Motor neuron (in vitro differentiated cells): ENCODE results near the gene ZNF511. TPM values are rescaled to one million over a fixed set of nuclear protein-coding genes. Genes with fewer than 3 reads are reported as not detected.

Experiments
- ATAC-seq, 8 experiments: fragments of 200-7000 bp; cut with Tn5 transposase; replicated peaks in 6 of 8; 2 replicates each; pipeline ENCODE4 v1.8.0; 2021; ENCODE audit warnings: mild to moderate bottlenecking in 8 of 8, moderate library complexity in 8 of 8
- H3K27ac ChIP-seq, 2 donors: fragments of 250-450 bp; sonication (Bioruptor Pico); 2 replicates each; pipeline ENCODE4 v1.9.0; 2021; ENCODE audit warnings: antibody characterized with exemption in 2 of 2, mild to moderate bottlenecking in 2 of 2, moderate library complexity in 1 of 2
- H3K4me1 ChIP-seq, 2 donors: fragments of 250-450 bp; sonication (Bioruptor Pico); replicated peaks in 1 of 2; 2 replicates each; pipeline ENCODE4 v1.6.1; 2021; ENCODE audit warnings: antibody characterized with exemption in 2 of 2, mild to moderate bottlenecking in 2 of 2, moderate library complexity in 1 of 2
- H3K4me3 ChIP-seq, 5 donors: fragments of 250-450 bp; sonication (Bioruptor Pico); 2 replicates each; pipeline ENCODE4 v1.9.0; 2021; ENCODE audit warnings: antibody characterized with exemption in 5 of 5, mild to moderate bottlenecking in 5 of 5, moderate library complexity in 4 of 5
- WGBS, 10 experiments: fragments of 450-650 bp; shearing (Covaris generic); methylation state at CpG; one replicate each; pipeline ENCODE4 v1.0.0; 2022; 5-methylcytosine and 5-hydroxymethylcytosine counted together
- in situ Hi-C, 9 experiments: fragments of 400-800 bp; cut with MboI; loops; one replicate each; pipeline ENCODE4 v1.15.0; 2021; ENCODE audit warnings: low sequenced_read_pairs in 9 of 9, low pct_unique_long_range_greater_than_20kb in 2 of 9; ENCODE audit not compliant: unreplicated experiment in 9 of 9
- total RNA-seq, 8 experiments: library from RNA; unstranded; fragments of 300-600 nt; gene quantifications; 2 replicates each; pipeline versions ENCODE4 v1.2.3 to v1.2.4, GENCODE V29; 2022

The ZNF511 gene
- total RNA-seq, 8 experiments from 2014 or later: 10.5 to 43.7 (median 23.3) TPM

DNA sequence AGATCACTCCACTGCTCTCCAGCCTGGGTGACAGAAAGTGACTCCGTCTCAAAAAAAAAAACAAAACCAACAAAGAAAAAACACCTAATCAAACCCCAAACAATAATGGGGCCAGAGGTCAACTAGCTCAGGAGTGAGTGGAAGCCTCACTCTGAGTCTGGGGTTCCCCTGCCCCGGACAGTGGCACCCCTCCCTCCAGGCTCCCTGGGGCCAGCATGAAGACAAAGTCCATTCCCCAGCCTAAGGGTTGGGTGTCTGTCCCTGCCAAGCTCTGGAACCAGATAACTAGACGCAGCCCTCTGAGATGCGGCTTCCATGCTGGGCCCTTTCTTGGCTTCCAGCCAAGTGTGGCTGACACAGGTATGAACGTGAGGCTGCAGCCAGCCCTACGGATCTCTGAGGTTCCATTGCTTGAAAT lies 50.8 kb downstream of the ZNF511 start:
- Histone ChIP-seq H3K4me1 (peaks cover 0 to 5% of the 10 kb centered on the region in 2 donors), H3K4me3 (no peak overlapping the region), H3K27ac (no peak overlapping the region)
- no peak for ATAC-seq
- 30 to 61% (median 45%) methylated on average over 1 to 4 of the region's 6 CpGs; no CpG with 5 or more reads in 4 of the 10 experiments for WGBS, 10 experiments
- in situ Hi-C loops: no loop called here

DNA sequence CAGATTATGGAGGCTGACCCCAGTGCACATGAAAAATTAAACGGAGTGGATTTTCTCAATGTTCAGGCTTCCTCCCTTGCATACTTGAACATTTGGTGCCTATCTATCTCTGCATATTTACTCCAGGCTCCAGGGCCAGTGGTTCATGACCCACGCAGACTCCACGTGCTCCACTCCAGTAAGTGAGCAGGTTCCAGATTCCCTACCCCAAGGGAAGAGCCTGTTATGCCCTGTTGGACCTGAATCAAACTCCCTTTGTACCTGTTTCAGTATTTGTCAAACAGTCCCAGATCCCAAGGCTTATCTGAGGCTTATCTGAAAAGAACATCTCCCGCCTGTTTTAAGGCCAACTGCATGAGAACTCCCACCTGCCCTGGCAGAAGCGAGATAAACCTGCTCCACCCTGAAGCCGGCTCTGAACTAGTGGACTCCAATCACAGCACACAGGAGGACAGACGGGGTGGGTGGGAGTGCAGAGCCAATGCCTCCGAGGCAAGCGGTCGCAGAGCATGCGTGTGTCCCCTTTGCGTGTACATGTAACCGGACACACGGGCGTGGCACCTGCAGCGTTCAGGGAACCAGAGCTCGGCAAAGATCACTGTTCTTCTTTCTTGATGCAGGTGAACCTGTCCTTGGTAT lies 51.4 kb downstream of the ZNF511 start:
- Histone ChIP-seq H3K4me3 (no peak overlapping the region), H3K4me1 (peaks cover 0 to 5% of the 10 kb centered on the region in 2 donors), H3K27ac (no peak overlapping the region)
- ATAC-seq: no peak
- in situ Hi-C loops: no loop called here
- 47 to 90% (median 75%) methylated on average over 1 to 16 of the region's 17 CpGs; no CpG with 5 or more reads in 2 of the 10 experiments for WGBS, 10 experiments

DNA sequence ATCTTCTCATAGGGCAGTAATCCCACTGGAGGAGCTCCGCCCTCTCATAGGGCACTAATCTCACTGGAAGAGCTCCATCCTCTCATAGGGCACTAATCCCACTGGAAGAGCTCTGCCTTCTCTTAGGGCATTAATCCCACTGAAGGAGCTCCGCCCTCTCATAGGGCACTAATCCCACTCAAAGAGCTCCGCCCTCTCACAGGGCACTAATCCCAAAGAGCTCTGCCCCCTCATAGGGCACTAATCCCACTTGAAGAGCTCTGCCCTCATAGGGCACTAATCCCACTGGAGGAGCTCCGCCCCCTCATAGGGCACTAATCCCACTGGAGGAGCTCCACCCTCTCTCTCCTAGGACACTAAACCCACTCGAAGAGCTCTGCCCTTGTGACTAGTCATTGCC lies 52.5 kb downstream of the ZNF511 start:
- WGBS, 10 experiments: 40 to 100% (median 90%) methylated on average over 1 to 4 of the region's 5 CpGs; no CpG with 5 or more reads in 3 of the 10 experiments
- no peak overlapping the region for H3K27ac ChIP-seq
- ATAC-seq: no peak
- no peak overlapping the region for H3K4me3 ChIP-seq
- in situ Hi-C loops: no loop called here
- peaks cover 0 to 5% of the 10 kb centered on the region in 2 donors for H3K4me1 ChIP-seq

DNA sequence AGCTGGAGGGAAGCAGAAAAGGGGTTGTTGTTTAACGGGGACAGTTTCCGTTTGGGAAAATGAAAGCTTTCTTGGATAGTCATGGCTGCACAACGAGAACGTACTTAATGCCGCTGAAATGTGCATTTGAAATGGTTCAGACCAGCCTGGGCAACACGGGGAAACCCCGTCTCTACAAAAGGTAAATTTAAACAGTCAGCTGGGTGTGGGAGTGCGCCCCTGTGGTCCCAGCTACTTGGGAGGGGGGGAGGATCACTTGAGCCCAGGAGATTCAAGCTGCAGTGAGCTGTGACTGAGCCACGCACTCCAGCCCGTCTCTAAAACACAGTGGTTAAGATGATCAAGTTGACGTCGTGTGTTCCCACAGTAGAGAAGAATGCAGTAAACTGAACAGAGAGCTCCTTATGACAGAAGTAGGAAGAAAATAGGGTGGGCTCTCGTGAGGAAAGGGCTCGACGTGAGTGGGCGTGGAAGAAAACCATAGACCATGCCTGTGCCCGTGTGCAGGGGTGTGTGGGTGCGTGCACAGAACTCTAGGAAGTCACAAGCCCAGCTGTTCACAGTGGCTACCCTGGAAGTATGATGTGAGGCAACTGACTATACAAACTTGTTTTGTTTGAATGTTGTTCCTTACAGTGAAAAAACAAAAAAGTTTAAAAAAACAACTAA lies 53.2 kb downstream of the ZNF511 start:
- no peak for ATAC-seq
- peaks cover 0 to under 1% of the 10 kb centered on the region in 2 donors for H3K4me1 ChIP-seq
- H3K27ac ChIP-seq: no peak overlapping the region
- no peak overlapping the region for H3K4me3 ChIP-seq
- in situ Hi-C loops: no loop called here
- WGBS, 10 experiments: 42 to 100% (median 80%) methylated on average over 2 to 13 of the region's 18 CpGs; no CpG with 5 or more reads in 1 of the 10 experiments

Other genes starting within 250 kb of the ZNF511 start
- gene ADGRA1, start 221.0 kb upstream of the ZNF511 start, total RNA-seq: 1 to 10 TPM in 5 of 8 experiments, under 1 TPM in 3; 0.09 to 6.3 (median 1.9) TPM
- gene KNDC1, start 148.7 kb upstream of the ZNF511 start, total RNA-seq: 10 to 100 TPM in 1 of 8 experiments, 1 to 10 TPM in 4, under 1 TPM in 3; 0.15 to 14.6 (median 4.2) TPM
- gene UTF1, start 78.7 kb upstream of the ZNF511 start, total RNA-seq: under 1 TPM in 3 of 8 experiments, not detected in 5; 0.18 to 0.38 (median 0.24) TPM
- under 1 TPM in 4 of 8 experiments, not detected in 4; 0.10 to 0.62 (median 0.20) TPM for gene VENTX, start 71.1 kb upstream of the ZNF511 start, total RNA-seq
- gene ADAM8, start 32.0 kb upstream of the ZNF511 start, total RNA-seq: 1 to 10 TPM in 5 of 8 experiments, under 1 TPM in 3; 0.66 to 2.2 (median 1.2) TPM
- 10 to 100 TPM; 28.4 to 50.5 (median 37.4) TPM for gene TUBGCP2, start within 50 bp of the ZNF511 start, total RNA-seq
- 10 to 100 TPM in 3 of 8 experiments, 1 to 10 TPM in 3, under 1 TPM in 2; 0.31 to 14.9 (median 6.6) TPM for gene CALY, start 28.0 kb downstream of the ZNF511 start, total RNA-seq
- gene PRAP1, start 38.5 kb downstream of the ZNF511 start, total RNA-seq: under 1 TPM in 2 of 8 experiments, not detected in 6; 0.22 to 0.41 TPM
- 10 to 100 TPM in 5 of 8 experiments, 1 to 10 TPM in 3; 3.3 to 50.5 (median 14.4) TPM for gene FUOM, start 49.1 kb downstream of the ZNF511 start, total RNA-seq
- 100 to 1,000 TPM in 2 of 8 experiments, 10 to 100 TPM in 6; 48.7 to 117 (median 85.1) TPM for gene ECHS1, start 64.4 kb downstream of the ZNF511 start, total RNA-seq
- 1 to 10 TPM; 1.1 to 5.1 (median 2.2) TPM for gene PAOX, start 70.3 kb downstream of the ZNF511 start, total RNA-seq
- gene MTG1, start 85.2 kb downstream of the ZNF511 start, total RNA-seq: 10 to 100 TPM; 11.9 to 68.6 (median 27.9) TPM
- gene SPRN, start 115.7 kb downstream of the ZNF511 start, total RNA-seq: 1 to 10 TPM; 2.2 to 8.8 (median 3.4) TPM
- gene SCART1, start 145.0 kb downstream of the ZNF511 start, total RNA-seq: 1 to 10 TPM in 5 of 8 experiments, under 1 TPM in 3; 0.43 to 6.3 (median 1.2) TPM
- 1 to 10 TPM in 5 of 8 experiments, under 1 TPM in 3; 0.33 to 2.7 (median 1.3) TPM for gene CYP2E1, start 218.4 kb downstream of the ZNF511 start, total RNA-seq